Measurements from ENCODE around the gene REP15.

DNA sequence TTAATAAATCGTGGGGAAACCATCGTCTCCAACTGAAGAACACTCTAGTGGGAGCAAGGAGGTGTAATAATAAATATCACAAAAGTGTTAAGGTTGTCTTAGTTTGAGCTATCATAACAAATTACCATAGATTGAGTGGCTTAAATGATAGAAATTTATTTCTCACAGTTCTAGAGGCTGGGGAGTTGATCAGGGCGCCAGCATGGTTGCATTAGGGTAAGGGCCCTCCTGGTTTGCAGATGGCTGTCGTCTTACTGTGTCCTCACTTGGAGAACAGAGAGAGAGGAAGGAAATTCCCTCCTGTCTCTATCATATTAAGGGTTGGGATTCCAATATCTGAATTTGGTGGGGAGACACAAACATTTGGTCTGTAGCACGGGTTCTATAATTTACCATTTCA lies 47.4 kb downstream of the REP15 start:
- TF ChIP-seq, protein P1, sequence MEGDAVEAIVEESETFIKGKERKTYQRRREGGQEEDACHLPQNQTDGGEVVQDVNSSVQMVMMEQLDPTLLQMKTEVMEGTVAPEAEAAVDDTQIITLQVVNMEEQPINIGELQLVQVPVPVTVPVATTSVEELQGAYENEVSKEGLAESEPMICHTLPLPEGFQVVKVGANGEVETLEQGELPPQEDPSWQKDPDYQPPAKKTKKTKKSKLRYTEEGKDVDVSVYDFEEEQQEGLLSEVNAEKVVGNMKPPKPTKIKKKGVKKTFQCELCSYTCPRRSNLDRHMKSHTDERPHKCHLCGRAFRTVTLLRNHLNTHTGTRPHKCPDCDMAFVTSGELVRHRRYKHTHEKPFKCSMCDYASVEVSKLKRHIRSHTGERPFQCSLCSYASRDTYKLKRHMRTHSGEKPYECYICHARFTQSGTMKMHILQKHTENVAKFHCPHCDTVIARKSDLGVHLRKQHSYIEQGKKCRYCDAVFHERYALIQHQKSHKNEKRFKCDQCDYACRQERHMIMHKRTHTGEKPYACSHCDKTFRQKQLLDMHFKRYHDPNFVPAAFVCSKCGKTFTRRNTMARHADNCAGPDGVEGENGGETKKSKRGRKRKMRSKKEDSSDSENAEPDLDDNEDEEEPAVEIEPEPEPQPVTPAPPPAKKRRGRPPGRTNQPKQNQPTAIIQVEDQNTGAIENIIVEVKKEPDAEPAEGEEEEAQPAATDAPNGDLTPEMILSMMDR (conservative IDR thresholded peaks at IDR 0.05; ENCODE audit: low read length) = no peak
- TF ChIP-seq EZH2phosphoT487 (IDR thresholded peaks at IDR 0.05; ENCODE audit: borderline replicate concordance, low read depth, low read length) = no peak

Measured in OCI-LY7 (cell line).